K562 (cell line): ENCODE results near the gene PLEKHM2. TPM values are rescaled to one million over a fixed set of nuclear protein-coding genes. Genes with fewer than 3 reads are reported as not detected.

Experiments
- ATAC-seq: fragments of 200-7000 bp; cut with Tn5 transposase; 3 replicates; pipeline ENCODE4 v1.9.1; 2020; ENCODE audit warnings: moderate library complexity
- BruUV-seq: library from RNA; stranded (reverse); fragments of 400-500 nt; replicated peaks from 2 replicates; lab custom pipeline; 2021; lab: Mats Ljungman, UMichigan
- CTCF ChIA-PET: fragments of 300-600 bp; formaldehyde crosslinking; extraction: SDS; loops from one replicate; lab custom pipeline; 2021; ENCODE audit warnings: low intra/inter-chr PET ratio; lab: Yijun Ruan, JAX
- POLR2A ChIA-PET: fragments of 300-600, 350-650 bp; sonication (Branson Sonifier 250); formaldehyde crosslinking; extraction: SDS; loops from one replicate; lab custom pipeline; 2021; ENCODE audit warnings: antibody characterized with exemption, inconsistent platforms; lab: Yijun Ruan, JAX
- DNase-seq, 4 experiments: peaks; one replicate each; pipeline versions ENCODE4 v3.0.0 to v3.0.0-alpha.2; 2011 to 2018; ENCODE audit warnings: low spot score in 3 of 4, mixed read lengths in 3 of 4; ENCODE audit errors: extremely low read depth in 1 of 4
- FAIRE-seq: peaks from 2 replicates; lab custom pipeline; 2011; peaks lifted over from hg19 to GRCh38; lab: Jason Lieb, UNC
- H2AFZ ChIP-seq: 2 replicates; pipeline ENCODE4 v1.6.0; 2011; ENCODE audit warnings: low read depth, low read length, control low read depth, inconsistent platforms
- H3K27ac ChIP-seq: fragments of 200-600 bp; 3 replicates; pipeline ENCODE4 v1.8.0; 2011; ENCODE audit warnings: low read depth, mild to moderate bottlenecking, control low read depth, inconsistent platforms, low read length, moderate library complexity, mixed read lengths; ENCODE audit errors: extremely low read depth
- H3K27me3 ChIP-seq, 2 experiments: fragments of 300-600 bp in 1 of 2; 2 replicates in 1 of 2; 3 replicates in 1 of 2; pipeline versions ENCODE4 v1.6.0 to v1.8.0; 2011; ENCODE audit warnings: inconsistent platforms in 2 of 2, low read length in 2 of 2, mild to moderate bottlenecking in 1 of 2, mixed read lengths in 1 of 2, moderate library complexity in 1 of 2; ENCODE audit not compliant: control insufficient read depth in 2 of 2, insufficient read depth in 2 of 2
- H3K36me3 ChIP-seq: fragments of 300-600 bp; 3 replicates; pipeline ENCODE4 v1.8.0; 2011; ENCODE audit warnings: mild to moderate bottlenecking, low read length, inconsistent platforms; ENCODE audit not compliant: control insufficient read depth, insufficient read depth
- H3K4me1 ChIP-seq, 2 experiments: fragments of 200-600 bp in 1 of 2; replicated peaks in 1 of 2; 2 replicates in 1 of 2; 3 replicates in 1 of 2; pipeline versions ENCODE4 v1.5.1 to v1.8.0; 2011; ENCODE audit warnings: inconsistent platforms in 2 of 2, low read length in 2 of 2, mild to moderate bottlenecking in 1 of 2, mixed read lengths in 1 of 2, moderate library complexity in 1 of 2; ENCODE audit not compliant: control insufficient read depth in 2 of 2, insufficient read depth in 2 of 2
- H3K4me2 ChIP-seq: 2 replicates; pipeline ENCODE4 v1.6.1; 2011; ENCODE audit warnings: low read length, control low read depth, inconsistent platforms, mixed read lengths; ENCODE audit not compliant: insufficient read depth
- H3K4me3 ChIP-seq: fragments of 200-600 bp; sonication (generic), shearing (Covaris generic); 2 replicates; pipeline ENCODE4 v1.5.1; 2016; ENCODE audit warnings: control low read depth, inconsistent platforms
- H3K79me2 ChIP-seq: fragments of 200-600 bp; 3 replicates; pipeline ENCODE4 v1.8.0; 2011; ENCODE audit warnings: low read length, inconsistent platforms; ENCODE audit not compliant: control insufficient read depth, insufficient read depth
- H3K9ac ChIP-seq, 2 experiments: 2 replicates each; pipeline versions ENCODE4 v1.6.0 to v1.6.1; 2011; ENCODE audit warnings: low read depth in 2 of 2, low read length in 2 of 2, control low read depth in 1 of 2, inconsistent platforms in 1 of 2, mild to moderate bottlenecking in 1 of 2, mixed read lengths in 1 of 2; ENCODE audit not compliant: insufficient read depth in 1 of 2
- H3K9me1 ChIP-seq: one replicate; pipeline ENCODE4 v1.6.0; 2011; ENCODE audit warnings: inconsistent platforms, mild to moderate bottlenecking, low read length, moderate library complexity; ENCODE audit not compliant: control insufficient read depth, insufficient read depth
- H3K9me3 ChIP-seq: replicated peaks from 2 replicates; pipeline ENCODE4 v1.5.1; 2011; ENCODE audit warnings: low read depth, low read length, inconsistent platforms; ENCODE audit not compliant: control insufficient read depth, insufficient read depth
- H4K20me1 ChIP-seq: replicated peaks from 2 replicates; pipeline ENCODE4 v1.6.1; 2011; ENCODE audit warnings: low read length, inconsistent platforms, mixed read lengths; ENCODE audit not compliant: control insufficient read depth, insufficient read depth
- CTCFL ChIP-seq: IDR thresholded peaks from 2 replicates; pipeline ENCODE4 v1.6.1; 2011; ENCODE audit warnings: borderline replicate concordance, low read depth, mild to moderate bottlenecking, moderate library complexity, low read length; ENCODE audit not compliant: insufficient read depth, poor library complexity, severe bottlenecking
- EP300 ChIP-seq: IDR thresholded peaks from 2 replicates; pipeline ENCODE4 v1.6.1; 2012; ENCODE audit warnings: low read length, improper control_type of control experiment
- KDM2B ChIP-seq: fragments of 250-450 bp; sonication (Bioruptor Pico); IDR thresholded peaks from 2 replicates; pipeline ENCODE4 v1.8.0; 2021; ENCODE audit warnings: mild to moderate bottlenecking, moderate library complexity
- POLR2G ChIP-seq: fragments of 200-400 bp; formaldehyde crosslinking; IDR thresholded peaks from 2 replicates; pipeline ENCODE4 v1.6.1; 2017; ENCODE audit warnings: low read depth, mild to moderate bottlenecking, antibody characterized with exemption, low read length, moderate library complexity
- RBM22 ChIP-seq: fragments of 200-400 bp; formaldehyde crosslinking; IDR thresholded peaks from 2 replicates; pipeline ENCODE4 v1.6.1; 2018; ENCODE audit warnings: low read length, low read depth; ENCODE audit not compliant: poor library complexity, severe bottlenecking
- WGBS: fragments of 100-300 bp; shearing (Covaris generic); methylation state at CpG from one replicate; pipeline ENCODE4 v1.1.6; 2016; ENCODE audit warnings: low coverage, mixed read lengths; ENCODE audit not compliant: insufficient coverage; ENCODE audit errors: missing lambda C conversion rate; 5-methylcytosine and 5-hydroxymethylcytosine counted together
- in situ Hi-C: fragments of 300-500 bp; cut with MboI; formaldehyde crosslinking; loops from 4 replicates; pipeline ENCODE4 v1.15.0; 2018; ENCODE audit warnings: inconsistent platforms, mixed read lengths
- intact Hi-C: fragments of 100-400 bp; cut with micrococcal nuclease; formaldehyde crosslinking; loops from 2 replicates; pipeline ENCODE4 v1.14.2; 2022
- polyA plus RNA-seq, 8 experiments: library from polyadenylated mRNA; depleted of rRNA in 4 of 8; stranded (reverse) in 5 of 8; unstranded in 3 of 8; fragments of >200 nt; fragmentation: Nextera tagmentation in 2 of 8; fragmentation: Illumina TruSeq in 1 of 8; extraction: Ambion mirVana in 2 of 8; extraction: Trizol in 1 of 8; gene quantifications; 2 replicates each; pipeline versions ENCODE4 v1.2.1 to v1.2.3, GENCODE V29; 2011 to 2014; ENCODE audit warnings: inconsistent platforms in 1 of 8, missing spikeins in 1 of 8
- total RNA-seq, 7 experiments: library from RNA; depleted of rRNA in 6 of 7; stranded (reverse); fragments of >200 nt in 6 of 7; fragmentation: Illumina TruSeq in 2 of 7; extraction: Trizol in 2 of 7; gene quantifications; 2 replicates each; pipeline versions ENCODE4 v1.2.1 to v1.2.3, GENCODE V29; 2011 to 2021; ENCODE audit warnings: low replicate concordance in 1 of 7

Gene PLEKHM2
- total and polyA plus RNA-seq, 9 of the 15 experiments (the other 6 are each of a cell fraction or from before 2014, with no cell fraction given): 0.27 to 63.7 (median 33.2) TPM

DNA sequence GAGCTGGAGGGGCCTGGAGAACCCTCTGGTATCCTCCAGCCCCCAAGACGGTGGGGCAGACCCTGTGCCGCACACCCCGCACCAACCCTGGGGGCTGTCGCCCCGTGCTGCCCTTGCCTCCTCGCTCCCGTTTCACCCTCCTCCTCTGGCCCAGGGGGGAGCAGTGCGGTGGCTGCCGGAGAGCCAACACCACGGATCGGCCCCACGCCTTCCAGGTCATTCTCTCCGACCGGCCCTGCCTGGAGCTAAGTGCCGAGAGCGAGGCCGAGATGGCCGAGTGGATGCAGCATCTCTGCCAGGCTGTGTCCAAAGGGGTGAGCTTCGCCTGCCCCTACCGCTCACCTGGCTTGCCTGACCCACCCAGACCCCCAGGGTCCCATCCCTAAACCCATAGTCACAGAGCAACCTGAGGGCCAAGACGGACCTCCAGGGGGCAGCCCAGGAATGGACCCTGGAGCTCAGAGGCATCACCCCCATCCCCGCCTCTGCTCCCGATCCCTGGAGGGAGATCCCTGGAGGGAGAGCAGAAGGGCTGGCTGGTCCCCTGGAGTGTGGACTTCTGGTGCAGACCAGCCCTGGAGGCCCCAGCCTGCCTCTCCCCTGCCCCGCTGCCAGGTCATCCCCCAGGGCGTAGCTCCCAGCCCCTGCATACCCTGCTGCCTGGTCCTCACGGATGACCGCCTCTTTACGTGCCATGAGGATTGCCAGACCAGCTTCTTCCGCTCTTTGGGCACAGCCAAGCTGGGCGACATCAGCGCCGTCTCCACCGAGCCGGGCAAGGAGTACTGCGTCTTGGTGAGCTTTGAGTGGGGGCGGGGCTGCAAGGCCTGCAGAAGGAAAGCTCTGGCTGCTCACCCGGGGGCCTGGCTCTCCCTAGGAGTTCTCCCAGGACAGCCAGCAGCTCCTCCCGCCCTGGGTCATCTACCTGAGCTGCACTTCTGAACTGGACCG lies 47.9 kb downstream of the PLEKHM2 start:
- no peak for FAIRE-seq
- peaks cover 74% of the 10 kb centered on the region; the same call in 2 of the 3 replicates for H3K36me3 ChIP-seq
- H3K9me1 ChIP-seq: no peaks in the 10 kb centered on the region
- peaks cover 0 to 60% of the 10 kb centered on the region in 2 experiments; a peak in 2 of 5 replicates for H3K4me1 ChIP-seq
- no peaks in the 10 kb centered on the region for H3K27me3 ChIP-seq
- H3K9me3 ChIP-seq: no peaks in the 10 kb centered on the region
- H4K20me1 ChIP-seq: no peaks in the 10 kb centered on the region
- H3K9ac ChIP-seq: peak overlapping the region in 1 of 2 experiments; percentile 47; a peak in 1 of 4 replicates
- H3K4me3 ChIP-seq: no peak overlapping the region
- in situ Hi-C loops (no loop called here), intact Hi-C loops (no loop called here)
- ChIA-PET POLR2A (interaction anchor here (0.5 to 1.3 kb wide), 4 partner anchors 9 to 126 kb away, joined by 3 to 6 read pairs (median 4); no protein-coding TSS in a partner anchor), CTCF (no interaction called here)
- no peak for ATAC-seq
- H3K4me2 ChIP-seq: no peak overlapping the region
- H3K27ac ChIP-seq: no peak overlapping the region
- H3K79me2 ChIP-seq: no peaks in the 10 kb centered on the region
- TF ChIP-seq POLR2G (0 out of 2 replicates have a peak, but pooled peaks have one; percentile 45), KDM2B (CRISPR knock-in tag) (no peak), CTCFL (peak; percentile 61), EP300 (no peak), RBM22 (peak; percentile 53)
- WGBS: 91% methylated on average over 37 of the region's 39 CpGs
- DNase-seq: no peak
- no TSS peak for BruUV-seq
- H2AFZ ChIP-seq: no peak overlapping the region
